Gastrocnemius medialis (tissue), 4 donors: ENCODE results near the gene PRSS2.

Experiments used
- POLR2A ChIP-seq, 2 donors: fragments of 450-650 bp; IDR thresholded peaks; one replicate each; pipeline ENCODE4 v1.6.1; 2017; ENCODE audit warnings: antibody characterized with exemption in 2 of 2, mild to moderate bottlenecking in 2 of 2, moderate library complexity in 2 of 2
- TF ChIP-seq, protein P1 (sequence below), 5 experiments: fragments of 450-650 bp in 3 of 5; fragments of 200-600 bp in 2 of 5; sonication (generic) in 2 of 5; IDR thresholded peaks in 4 of 5; conservative IDR thresholded peaks in 1 of 5; 1 replicate in 4 of 5; 2 replicates in 1 of 5; pipeline ENCODE4 v1.5.1; 2016 to 2019; ENCODE audit warnings: antibody characterized with exemption in 5 of 5, mild to moderate bottlenecking in 3 of 5, moderate library complexity in 3 of 5

GRCh38 chr7:142817506-142817905, 46.7 kb downstream of the PRSS2 start:
- TF ChIP-seq, protein P1, sequence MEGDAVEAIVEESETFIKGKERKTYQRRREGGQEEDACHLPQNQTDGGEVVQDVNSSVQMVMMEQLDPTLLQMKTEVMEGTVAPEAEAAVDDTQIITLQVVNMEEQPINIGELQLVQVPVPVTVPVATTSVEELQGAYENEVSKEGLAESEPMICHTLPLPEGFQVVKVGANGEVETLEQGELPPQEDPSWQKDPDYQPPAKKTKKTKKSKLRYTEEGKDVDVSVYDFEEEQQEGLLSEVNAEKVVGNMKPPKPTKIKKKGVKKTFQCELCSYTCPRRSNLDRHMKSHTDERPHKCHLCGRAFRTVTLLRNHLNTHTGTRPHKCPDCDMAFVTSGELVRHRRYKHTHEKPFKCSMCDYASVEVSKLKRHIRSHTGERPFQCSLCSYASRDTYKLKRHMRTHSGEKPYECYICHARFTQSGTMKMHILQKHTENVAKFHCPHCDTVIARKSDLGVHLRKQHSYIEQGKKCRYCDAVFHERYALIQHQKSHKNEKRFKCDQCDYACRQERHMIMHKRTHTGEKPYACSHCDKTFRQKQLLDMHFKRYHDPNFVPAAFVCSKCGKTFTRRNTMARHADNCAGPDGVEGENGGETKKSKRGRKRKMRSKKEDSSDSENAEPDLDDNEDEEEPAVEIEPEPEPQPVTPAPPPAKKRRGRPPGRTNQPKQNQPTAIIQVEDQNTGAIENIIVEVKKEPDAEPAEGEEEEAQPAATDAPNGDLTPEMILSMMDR (IDR thresholded peaks at IDR 0.05 in 4 of 5, conservative IDR thresholded peaks at IDR 0.05 in 1 of 5), result no peak
- no peak for TF ChIP-seq POLR2A (IDR thresholded peaks at IDR 0.05)
